Activated gamma-delta T cell treated with anti-CD3 and anti-CD28 coated beads, Interleukin-2, amount 50 U/mL, for 16 hours (primary cell): ENCODE results near the gene ABCD2.
"Not testable (repeated sequence)": the region's sequence is repeated elsewhere in the genome, so short reads cannot be mapped to it uniquely, and the experiment has no call there.

Source experiments
- DNase-seq: peaks from one replicate; pipeline ENCODE4 v3.0.0-alpha.2; 2020; ENCODE audit warnings: low read depth

Gene ABCD2

GRCh38 chr12:39533951-39534350 is 85.7 kb downstream of the ABCD2 start:
- no peak for DNase-seq

- no peak for DNase-seq
These were observed 87.2 kb downstream of the ABCD2 start for GRCh38 chr12:39532448-39532847.

GRCh38 chr12:39526974-39527373 is 92.6 kb downstream of the ABCD2 start:
- no peak for DNase-seq

- DNase-seq = not testable (repeated sequence)
These were observed 97.4 kb downstream of the ABCD2 start for GRCh38 chr12:39522167-39522566.

GRCh38 chr12:39510001-39510400 is 109.6 kb downstream of the ABCD2 start:
- DNase-seq = no peak

- DNase-seq = no peak
These were observed 114.0 kb downstream of the ABCD2 start for GRCh38 chr12:39505554-39505953.

- DNase-seq = no peak
These were observed 114.6 kb downstream of the ABCD2 start for GRCh38 chr12:39505023-39505422.

GRCh38 chr12:39503439-39503838 is 116.2 kb downstream of the ABCD2 start:
- DNase-seq = no peak

GRCh38 chr12:39502726-39503125 is 116.9 kb downstream of the ABCD2 start:
- no peak for DNase-seq
